ENCODE data around the gene SCN2A.

DNA sequence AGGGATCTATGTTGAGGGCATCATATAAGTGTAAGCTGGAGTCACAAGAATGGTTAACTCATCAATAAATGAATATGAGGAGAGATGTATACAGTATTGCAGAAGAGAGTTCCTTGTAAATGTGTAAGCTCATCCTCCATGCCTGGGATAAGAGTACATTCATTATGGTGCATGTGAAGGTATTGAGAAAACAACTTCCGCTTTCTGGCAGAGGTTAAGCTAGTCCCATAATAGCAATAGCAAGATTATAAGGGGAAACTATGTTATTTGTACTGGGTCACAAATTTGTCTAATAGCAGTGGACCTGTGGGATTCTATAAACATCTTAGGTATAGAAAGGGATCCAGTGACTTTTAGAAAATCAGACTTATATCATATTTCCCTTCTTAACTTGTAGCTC lies 44.1 kb downstream of the SCN2A start:
- TF ChIP-seq, protein P1, sequence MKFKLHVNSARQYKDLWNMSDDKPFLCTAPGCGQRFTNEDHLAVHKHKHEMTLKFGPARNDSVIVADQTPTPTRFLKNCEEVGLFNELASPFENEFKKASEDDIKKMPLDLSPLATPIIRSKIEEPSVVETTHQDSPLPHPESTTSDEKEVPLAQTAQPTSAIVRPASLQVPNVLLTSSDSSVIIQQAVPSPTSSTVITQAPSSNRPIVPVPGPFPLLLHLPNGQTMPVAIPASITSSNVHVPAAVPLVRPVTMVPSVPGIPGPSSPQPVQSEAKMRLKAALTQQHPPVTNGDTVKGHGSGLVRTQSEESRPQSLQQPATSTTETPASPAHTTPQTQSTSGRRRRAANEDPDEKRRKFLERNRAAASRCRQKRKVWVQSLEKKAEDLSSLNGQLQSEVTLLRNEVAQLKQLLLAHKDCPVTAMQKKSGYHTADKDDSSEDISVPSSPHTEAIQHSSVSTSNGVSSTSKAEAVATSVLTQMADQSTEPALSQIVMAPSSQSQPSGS (CRISPR knock-in tag; IDR thresholded peaks at IDR 0.05; ENCODE audit: borderline replicate concordance, low read depth), result no peak
- TF ChIP-seq, protein P2, sequence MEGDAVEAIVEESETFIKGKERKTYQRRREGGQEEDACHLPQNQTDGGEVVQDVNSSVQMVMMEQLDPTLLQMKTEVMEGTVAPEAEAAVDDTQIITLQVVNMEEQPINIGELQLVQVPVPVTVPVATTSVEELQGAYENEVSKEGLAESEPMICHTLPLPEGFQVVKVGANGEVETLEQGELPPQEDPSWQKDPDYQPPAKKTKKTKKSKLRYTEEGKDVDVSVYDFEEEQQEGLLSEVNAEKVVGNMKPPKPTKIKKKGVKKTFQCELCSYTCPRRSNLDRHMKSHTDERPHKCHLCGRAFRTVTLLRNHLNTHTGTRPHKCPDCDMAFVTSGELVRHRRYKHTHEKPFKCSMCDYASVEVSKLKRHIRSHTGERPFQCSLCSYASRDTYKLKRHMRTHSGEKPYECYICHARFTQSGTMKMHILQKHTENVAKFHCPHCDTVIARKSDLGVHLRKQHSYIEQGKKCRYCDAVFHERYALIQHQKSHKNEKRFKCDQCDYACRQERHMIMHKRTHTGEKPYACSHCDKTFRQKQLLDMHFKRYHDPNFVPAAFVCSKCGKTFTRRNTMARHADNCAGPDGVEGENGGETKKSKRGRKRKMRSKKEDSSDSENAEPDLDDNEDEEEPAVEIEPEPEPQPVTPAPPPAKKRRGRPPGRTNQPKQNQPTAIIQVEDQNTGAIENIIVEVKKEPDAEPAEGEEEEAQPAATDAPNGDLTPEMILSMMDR (IDR thresholded peaks at IDR 0.05), result no peak
- TF ChIP-seq, protein P3, sequence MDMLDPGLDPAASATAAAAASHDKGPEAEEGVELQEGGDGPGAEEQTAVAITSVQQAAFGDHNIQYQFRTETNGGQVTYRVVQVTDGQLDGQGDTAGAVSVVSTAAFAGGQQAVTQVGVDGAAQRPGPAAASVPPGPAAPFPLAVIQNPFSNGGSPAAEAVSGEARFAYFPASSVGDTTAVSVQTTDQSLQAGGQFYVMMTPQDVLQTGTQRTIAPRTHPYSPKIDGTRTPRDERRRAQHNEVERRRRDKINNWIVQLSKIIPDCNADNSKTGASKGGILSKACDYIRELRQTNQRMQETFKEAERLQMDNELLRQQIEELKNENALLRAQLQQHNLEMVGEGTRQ (CRISPR knock-in tag; IDR thresholded peaks at IDR 0.05), result no peak
- TF ChIP-seq NFE2L1 (CRISPR knock-in tag; IDR thresholded peaks at IDR 0.05) (no peak), ETV6 (CRISPR knock-in tag; IDR thresholded peaks at IDR 0.05) (no peak), RELA (CRISPR knock-in tag; IDR thresholded peaks at IDR 0.05; ENCODE audit: borderline replicate concordance) (no peak)
- TF ChIP-seq, protein P4, sequence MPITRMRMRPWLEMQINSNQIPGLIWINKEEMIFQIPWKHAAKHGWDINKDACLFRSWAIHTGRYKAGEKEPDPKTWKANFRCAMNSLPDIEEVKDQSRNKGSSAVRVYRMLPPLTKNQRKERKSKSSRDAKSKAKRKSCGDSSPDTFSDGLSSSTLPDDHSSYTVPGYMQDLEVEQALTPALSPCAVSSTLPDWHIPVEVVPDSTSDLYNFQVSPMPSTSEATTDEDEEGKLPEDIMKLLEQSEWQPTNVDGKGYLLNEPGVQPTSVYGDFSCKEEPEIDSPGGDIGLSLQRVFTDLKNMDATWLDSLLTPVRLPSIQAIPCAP (CRISPR knock-in tag; IDR thresholded peaks at IDR 0.05), result no peak

All from WTC11 (cell line).